ENCODE measurements around the gene PPP1R1B. TPM values are rescaled to one million over a fixed set of nuclear protein-coding genes. Genes with fewer than 3 reads are reported as not detected.

Gene PPP1R1B
- total RNA-seq, 2 donors from 2014 or later: 0.22 to 0.42 TPM

DNA sequence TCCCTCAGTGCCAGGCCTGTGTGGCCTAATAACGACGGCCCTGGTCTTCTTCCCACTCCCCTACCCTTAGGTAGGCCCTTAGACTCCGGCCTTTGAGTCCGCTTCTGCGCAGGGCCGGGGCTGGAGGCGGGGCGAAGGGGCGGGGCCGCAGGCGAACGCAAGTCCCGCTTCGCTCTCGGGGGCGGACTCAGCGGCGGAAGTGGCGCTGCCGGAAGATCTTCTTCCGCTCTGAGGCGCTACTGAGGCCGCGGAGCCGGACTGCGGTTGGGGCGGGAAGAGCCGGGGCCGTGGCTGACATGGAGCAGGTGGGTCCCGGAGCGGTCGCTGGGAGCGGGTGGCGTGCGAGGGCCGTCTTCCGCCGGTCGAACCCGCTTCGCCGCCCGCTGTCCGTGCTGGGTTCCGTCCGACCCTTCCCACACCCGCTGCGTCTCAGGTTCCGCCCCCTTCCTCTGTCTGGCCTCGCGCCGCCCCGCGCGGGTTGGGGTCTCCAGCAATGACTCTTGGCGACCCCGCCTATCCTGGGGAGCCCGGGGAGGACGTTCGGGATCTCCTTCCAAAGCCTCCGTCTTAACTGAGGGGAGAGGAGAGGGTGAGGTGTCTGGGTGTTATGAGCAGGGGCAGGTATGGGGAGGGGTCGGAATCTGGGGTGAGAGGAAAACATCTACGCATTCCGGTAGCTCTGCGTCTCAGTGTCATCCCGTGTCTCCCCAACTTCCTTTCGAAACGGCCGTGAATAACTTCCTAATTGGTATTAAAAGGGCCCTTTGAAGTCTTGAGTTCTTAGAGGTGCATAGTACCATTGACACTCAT is 10.4 kb downstream of the PPP1R1B start, which contains the start of gene STARD3:
TSS of gene STARD3 (plus strand) at position 218 of the 810 bp plus-strand sequence. CDS start 16,388 bp downstream, outside the sequence.
- Mint-ChIP-seq H3K27me3 (no peaks in the 10 kb centered on the region), H3K27ac (peak within 1 kb of the TSS; percentile 95), H3K4me3 (peak within 1 kb of the TSS; percentile 97), H3K36me3 (ENCODE audit: low read depth) (peaks cover 2% of the 10 kb centered on the region), H3K4me1 (peaks cover 35% of the 10 kb centered on the region)
- DNase-seq (peak; percentile 79 to 90 (median 84)), ATAC-seq (peak; percentile 92)
- H3K9me3 ChIP-seq (ENCODE audit: control insufficient read depth, low read length, poor library complexity, severe bottlenecking): no peaks in the 10 kb centered on the region

DNA sequence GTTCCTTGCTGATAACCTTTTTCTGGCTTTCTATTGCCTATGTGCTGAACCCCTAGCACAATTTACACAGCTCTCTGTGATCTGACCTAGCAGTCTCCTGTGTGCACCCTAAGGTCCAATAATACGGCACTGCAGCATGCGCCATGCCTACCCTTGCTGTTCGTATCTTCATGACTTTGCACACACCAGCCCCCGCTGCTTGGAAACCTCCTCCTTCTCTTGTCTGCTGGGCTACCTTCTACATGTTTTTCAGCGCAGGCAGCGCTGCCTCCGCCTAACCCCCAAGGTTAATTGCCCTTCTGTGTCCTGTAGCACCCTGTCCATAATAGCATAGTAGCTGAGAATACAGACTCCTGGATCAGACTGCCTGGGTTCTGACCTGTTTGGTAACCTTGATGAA is 11.6 kb downstream of the PPP1R1B start:
- H3K9me3 ChIP-seq (ENCODE audit: control insufficient read depth, low read length, poor library complexity, severe bottlenecking): no peaks in the 10 kb centered on the region
- peaks cover 2% of the 10 kb centered on the region for H3K36me3 Mint-ChIP-seq (ENCODE audit: low read depth)
- peak overlapping the region; percentile 95 for H3K27ac Mint-ChIP-seq
- H3K4me1 Mint-ChIP-seq: peaks cover 43% of the 10 kb centered on the region
- peak overlapping the region; percentile 97 for H3K4me3 Mint-ChIP-seq
- ATAC-seq: no peak
- no peaks in the 10 kb centered on the region for H3K27me3 Mint-ChIP-seq
- DNase-seq: no peak

DNA sequence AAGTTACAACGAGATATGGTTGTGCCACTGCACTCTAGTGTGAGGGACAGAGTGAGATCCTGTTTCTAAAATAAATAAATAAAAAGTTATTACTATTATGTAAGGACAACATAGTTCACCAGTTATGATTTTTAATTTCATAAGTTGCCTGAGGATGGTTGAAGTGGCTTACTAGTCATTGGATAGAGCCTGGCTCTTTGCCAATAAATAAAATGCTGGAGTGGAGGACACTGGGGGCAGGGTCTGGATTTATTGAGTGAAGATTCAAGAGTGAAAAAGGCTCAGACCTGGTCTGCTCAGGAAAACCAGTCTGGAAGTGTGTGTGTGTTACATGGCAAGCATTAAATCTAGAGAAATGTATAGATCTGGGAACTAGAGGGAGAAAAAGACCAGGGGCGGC is 12.3 kb downstream of the PPP1R1B start:
- peak overlapping the region; percentile 95 for H3K27ac Mint-ChIP-seq

DNA sequence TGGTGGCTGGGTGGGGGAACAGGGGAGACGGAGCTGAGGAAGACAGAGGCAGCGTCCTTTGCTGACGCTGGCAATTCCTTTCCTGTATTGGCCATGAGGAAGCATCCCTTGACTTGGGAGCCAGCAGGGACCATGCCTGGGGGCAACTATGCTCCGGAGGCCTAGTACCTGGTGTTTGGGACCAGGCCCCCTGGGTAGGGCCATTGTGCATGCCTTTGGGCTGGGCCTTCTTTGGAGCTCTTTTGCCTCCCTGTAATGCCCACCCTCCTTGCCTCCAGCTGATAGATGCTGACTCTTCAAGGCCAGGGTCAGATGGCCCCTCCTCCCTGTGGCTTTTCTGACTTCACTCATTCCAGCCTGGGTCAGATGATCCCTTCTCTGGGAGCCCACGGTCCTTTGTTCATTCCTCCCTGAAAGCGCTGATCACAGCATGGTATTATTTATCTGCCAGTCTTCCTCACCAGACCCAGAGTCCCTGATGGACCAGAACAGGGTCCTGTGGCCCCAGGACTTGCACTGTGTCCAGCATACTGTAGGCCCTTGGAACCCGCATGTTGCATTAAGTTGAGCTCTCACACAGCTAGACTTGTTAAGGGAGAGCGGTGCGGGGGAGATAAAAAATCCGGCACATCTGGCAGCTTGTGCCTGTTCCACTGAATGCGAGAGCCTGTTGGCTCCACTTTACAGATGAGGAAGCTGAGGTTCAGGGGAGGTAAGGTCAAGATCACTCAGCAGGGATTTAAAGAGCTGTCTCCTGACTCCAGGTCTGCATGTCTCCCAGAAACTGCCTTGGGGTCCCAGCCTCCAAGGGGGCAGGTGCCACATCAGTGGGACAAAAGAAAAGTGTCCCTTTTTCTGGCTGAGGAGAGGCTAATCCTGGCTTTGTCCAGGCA is 13.1 kb downstream of the PPP1R1B start:
- peak overlapping the region; percentile 50 for H3K4me3 Mint-ChIP-seq
- ATAC-seq (no peak), DNase-seq (no peak)
- no peaks in the 10 kb centered on the region for H3K9me3 ChIP-seq (ENCODE audit: control insufficient read depth, low read length, poor library complexity, severe bottlenecking)
- no peaks in the 10 kb centered on the region for H3K27me3 Mint-ChIP-seq
- H3K4me1 Mint-ChIP-seq: peaks cover 44% of the 10 kb centered on the region
- H3K27ac Mint-ChIP-seq: peak overlapping the region; percentile 95
- peaks cover 2% of the 10 kb centered on the region for H3K36me3 Mint-ChIP-seq (ENCODE audit: low read depth)

More for the DNA sequence above, 12.3 kb downstream of the PPP1R1B start:
- H3K9me3 ChIP-seq (ENCODE audit: control insufficient read depth, low read length, poor library complexity, severe bottlenecking): no peaks in the 10 kb centered on the region
- peaks cover 47% of the 10 kb centered on the region for H3K4me1 Mint-ChIP-seq
- H3K4me3 Mint-ChIP-seq: peak overlapping the region; percentile 15
- ATAC-seq: no peak
- no peaks in the 10 kb centered on the region for H3K27me3 Mint-ChIP-seq
- peaks cover 2% of the 10 kb centered on the region for H3K36me3 Mint-ChIP-seq (ENCODE audit: low read depth)
- no peak for DNase-seq

DNA sequence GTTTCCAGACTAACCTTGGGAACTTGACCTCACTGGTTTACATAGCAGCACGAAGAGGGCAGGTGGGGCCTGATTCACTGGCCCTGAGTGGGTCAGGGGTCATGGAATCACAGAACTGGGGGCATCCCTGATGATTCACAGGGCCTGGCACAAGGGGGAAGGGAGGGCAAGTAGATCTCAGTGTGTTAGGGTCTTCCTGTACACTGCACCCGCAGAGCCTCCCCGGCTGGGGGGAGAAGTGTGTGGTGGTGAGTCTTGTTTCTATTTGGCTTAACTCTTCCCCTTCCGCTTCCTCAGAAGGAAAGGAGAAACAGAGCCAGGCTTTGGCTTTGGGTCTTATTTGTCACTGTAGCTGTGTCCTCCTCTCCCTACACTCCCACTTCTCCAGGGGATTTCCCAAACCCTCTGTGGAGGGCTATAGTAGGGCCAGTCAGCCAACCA is 13.9 kb downstream of the PPP1R1B start:
- no peak overlapping the region for H3K27ac Mint-ChIP-seq
- no peaks in the 10 kb centered on the region for H3K27me3 Mint-ChIP-seq
- H3K9me3 ChIP-seq (ENCODE audit: control insufficient read depth, low read length, poor library complexity, severe bottlenecking): no peaks in the 10 kb centered on the region
- ATAC-seq (no peak), DNase-seq (no peak)
- H3K4me1 Mint-ChIP-seq: peaks cover 45% of the 10 kb centered on the region
- peaks cover 2% of the 10 kb centered on the region for H3K36me3 Mint-ChIP-seq (ENCODE audit: low read depth)
- no peak overlapping the region for H3K4me3 Mint-ChIP-seq

DNA sequence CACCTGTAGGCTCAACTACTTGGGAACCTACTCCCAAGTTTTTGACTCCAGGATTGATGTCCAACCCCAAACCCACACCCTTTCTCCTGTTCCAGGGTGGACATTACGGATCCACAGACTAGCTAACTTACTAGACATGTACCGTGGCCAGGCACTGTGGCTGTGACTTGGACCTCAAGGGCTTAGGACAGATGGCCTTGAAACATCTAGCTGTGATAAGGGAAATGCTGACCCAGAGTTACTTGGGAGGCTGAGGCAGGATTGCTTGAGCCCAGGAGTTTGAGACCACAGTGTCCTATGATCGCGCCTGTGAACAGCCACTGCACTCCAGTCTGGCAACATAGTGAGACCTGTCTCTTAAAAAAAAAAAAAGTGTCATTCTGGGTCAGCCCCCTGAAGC is 14.3 kb downstream of the PPP1R1B start:
- Mint-ChIP-seq H3K36me3 (ENCODE audit: low read depth) (peaks cover 2% of the 10 kb centered on the region), H3K27ac (no peak overlapping the region)

DNA sequence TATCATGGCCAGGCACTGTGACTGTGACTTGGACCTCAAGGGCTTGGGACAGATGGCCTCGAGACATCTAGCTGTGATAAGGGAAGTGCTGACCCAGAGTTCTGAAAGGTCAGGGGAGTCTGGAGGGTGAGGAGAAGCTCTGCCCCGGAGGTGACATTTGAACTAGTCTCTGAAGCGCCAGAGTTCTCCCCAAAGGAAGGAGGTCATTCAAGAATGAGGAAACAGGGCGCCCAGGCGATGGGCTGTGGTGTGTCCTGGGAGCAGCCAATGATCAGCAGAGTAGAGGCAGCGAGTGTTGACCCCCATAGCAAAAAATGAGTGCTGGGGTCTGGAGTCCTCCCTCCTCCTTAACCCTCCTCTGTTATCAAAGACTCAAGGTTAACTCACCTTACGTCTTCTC is 15.1 kb downstream of the PPP1R1B start:
- DNase-seq (no peak), ATAC-seq (no peak)
- H3K27me3 Mint-ChIP-seq: no peaks in the 10 kb centered on the region
- H3K4me3 Mint-ChIP-seq: no peak overlapping the region
- peaks cover 49% of the 10 kb centered on the region for H3K4me1 Mint-ChIP-seq
- no peak overlapping the region for H3K27ac Mint-ChIP-seq
- H3K36me3 Mint-ChIP-seq (ENCODE audit: low read depth): peaks cover 2% of the 10 kb centered on the region
- H3K9me3 ChIP-seq (ENCODE audit: control insufficient read depth, low read length, poor library complexity, severe bottlenecking): no peaks in the 10 kb centered on the region

More for the DNA sequence above, 14.3 kb downstream of the PPP1R1B start:
- ATAC-seq (no peak), DNase-seq (no peak)
- H3K4me1 Mint-ChIP-seq: peaks cover 47% of the 10 kb centered on the region
- no peaks in the 10 kb centered on the region for H3K9me3 ChIP-seq (ENCODE audit: control insufficient read depth, low read length, poor library complexity, severe bottlenecking)
- H3K27me3 Mint-ChIP-seq: no peaks in the 10 kb centered on the region
- H3K4me3 Mint-ChIP-seq: no peak overlapping the region

DNA sequence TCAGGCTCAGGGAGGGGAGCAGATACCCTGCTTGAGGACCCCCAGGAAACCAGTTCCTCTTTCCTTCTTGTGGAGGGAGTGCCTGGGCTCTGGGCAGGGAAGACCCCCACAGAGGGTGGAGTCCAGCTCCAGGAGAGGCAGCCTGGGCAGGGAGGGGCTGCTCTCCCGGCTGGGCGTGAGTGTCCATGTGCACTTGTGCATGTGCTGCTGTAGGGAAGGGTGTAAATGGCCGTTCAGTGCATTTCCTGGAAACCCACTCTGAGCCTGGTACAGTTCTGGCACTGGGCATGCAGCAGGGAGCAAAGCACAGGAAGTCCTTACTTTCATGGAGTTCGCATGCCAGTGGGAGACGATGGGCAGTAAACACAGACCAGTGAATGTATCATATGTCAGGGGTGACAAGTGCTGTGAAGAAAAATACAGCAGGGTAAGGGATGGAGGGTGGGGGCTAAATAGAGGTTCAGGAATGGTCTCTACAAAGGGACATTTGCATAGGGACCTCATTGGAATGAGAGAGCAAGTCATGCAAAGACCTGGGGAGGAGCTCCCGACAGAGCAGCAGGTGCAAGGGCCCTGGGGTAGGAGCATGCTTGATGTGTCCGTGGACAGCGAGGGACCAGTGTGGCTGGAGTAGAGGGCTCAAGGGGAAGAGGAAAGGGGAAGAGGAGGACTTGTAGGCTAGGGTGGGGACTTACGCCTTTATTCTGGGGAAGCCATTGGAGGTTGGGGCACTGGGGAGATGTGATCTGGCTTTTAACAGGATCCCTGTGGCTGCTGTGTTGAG is 15.7 kb downstream of the PPP1R1B start:
- H3K27ac Mint-ChIP-seq: peak overlapping the region; percentile 79
- ATAC-seq: no peak
- H3K4me1 Mint-ChIP-seq: peaks cover 49% of the 10 kb centered on the region
- DNase-seq: no peak
- H3K9me3 ChIP-seq (ENCODE audit: control insufficient read depth, low read length, poor library complexity, severe bottlenecking): no peaks in the 10 kb centered on the region
- H3K36me3 Mint-ChIP-seq (ENCODE audit: low read depth): peaks cover 2% of the 10 kb centered on the region
- H3K4me3 Mint-ChIP-seq: no peak overlapping the region
- no peaks in the 10 kb centered on the region for H3K27me3 Mint-ChIP-seq

DNA sequence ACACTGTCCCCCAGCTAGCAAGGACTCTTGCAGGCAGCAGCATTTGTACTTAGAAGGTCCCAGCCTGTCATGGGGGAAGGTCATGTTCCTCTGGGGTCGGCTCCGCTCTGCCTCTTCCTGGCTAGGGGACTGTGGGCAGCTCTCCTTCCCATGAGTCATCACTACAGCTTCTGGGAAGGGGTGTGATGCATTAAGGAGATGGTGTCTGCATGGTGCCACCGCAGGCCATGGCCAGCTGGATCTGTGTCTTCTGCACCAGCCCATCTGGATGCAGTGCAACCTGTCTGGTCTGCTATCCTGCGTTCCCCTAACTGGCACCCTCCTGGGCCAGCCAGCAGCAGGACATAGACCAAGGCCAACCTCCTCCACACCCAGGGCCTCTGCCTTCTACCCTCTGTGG is 16.5 kb downstream of the PPP1R1B start:
- H3K4me1 Mint-ChIP-seq: peaks cover 44% of the 10 kb centered on the region
- H3K4me3 Mint-ChIP-seq: no peak overlapping the region
- no peaks in the 10 kb centered on the region for H3K27me3 Mint-ChIP-seq
- H3K9me3 ChIP-seq (ENCODE audit: control insufficient read depth, low read length, poor library complexity, severe bottlenecking): no peaks in the 10 kb centered on the region
- H3K36me3 Mint-ChIP-seq (ENCODE audit: low read depth): peaks cover 2% of the 10 kb centered on the region
- DNase-seq: no peak
- H3K27ac Mint-ChIP-seq: peak overlapping the region; percentile 79
- ATAC-seq: no peak

DNA sequence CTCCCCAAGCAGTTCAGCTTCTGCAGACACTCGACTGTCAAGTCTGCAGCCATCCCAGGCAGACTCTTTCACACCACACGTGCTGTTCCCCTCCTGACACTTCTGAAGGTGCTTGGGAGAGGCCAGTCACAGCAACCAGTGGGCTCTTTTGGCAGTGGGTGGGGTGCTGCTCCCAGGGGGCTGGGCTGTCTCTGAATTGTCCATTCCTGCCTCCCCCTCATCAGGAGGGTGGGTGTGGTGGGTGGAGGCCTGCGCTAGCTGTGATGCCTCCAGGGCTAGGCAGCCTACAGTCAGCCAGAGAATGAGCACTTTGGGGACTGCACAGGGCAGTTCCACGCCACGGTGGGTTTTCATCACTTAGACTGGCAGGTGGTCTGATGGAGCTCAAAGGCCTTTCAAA is 20.5 kb downstream of the PPP1R1B start:
- Mint-ChIP-seq H3K27me3 (no peaks in the 10 kb centered on the region), H3K4me1 (peaks cover 45% of the 10 kb centered on the region), H3K27ac (no peak overlapping the region), H3K4me3 (no peak overlapping the region), H3K36me3 (ENCODE audit: low read depth) (no peaks in the 10 kb centered on the region)
- no peak for ATAC-seq
- no peak for DNase-seq
- H3K9me3 ChIP-seq (ENCODE audit: control insufficient read depth, low read length, poor library complexity, severe bottlenecking): no peaks in the 10 kb centered on the region

DNA sequence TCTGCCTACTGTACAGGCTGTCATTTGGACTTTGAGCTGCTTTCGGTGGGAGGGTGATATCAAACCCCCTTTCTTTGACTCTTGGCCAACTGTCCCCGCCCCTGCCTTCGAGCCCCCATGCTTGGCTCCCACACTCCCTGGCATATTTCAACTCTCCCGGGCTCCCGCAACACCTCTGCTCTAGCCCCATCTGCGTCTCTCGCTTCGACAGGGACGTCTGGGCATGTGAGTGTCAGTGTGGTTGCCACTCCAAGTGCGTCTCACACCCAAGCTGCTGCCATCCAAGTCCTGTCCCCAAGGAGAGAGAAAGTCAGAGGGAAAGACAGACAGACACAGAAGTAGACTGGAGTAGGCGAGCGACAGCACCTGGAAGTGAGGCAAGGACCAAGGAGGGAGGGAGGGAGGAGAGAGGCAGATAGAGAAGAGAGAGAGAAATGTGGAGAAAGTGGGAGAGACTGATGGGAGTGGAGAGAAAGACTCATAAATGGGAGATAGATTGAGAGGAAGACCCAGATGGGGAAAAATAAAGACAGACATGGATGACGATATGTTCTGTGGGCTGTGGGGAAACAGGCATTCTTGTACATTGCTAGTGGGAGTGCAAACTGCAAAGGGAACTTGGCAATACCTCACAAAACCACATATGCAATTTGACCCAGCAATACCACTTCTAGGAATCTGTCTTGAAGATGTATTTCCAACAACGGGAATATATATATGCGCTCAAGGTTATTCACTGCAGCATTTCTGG is 22.0 kb downstream of the PPP1R1B start:
- DNase-seq (no peak), ATAC-seq (no peak)
- Mint-ChIP-seq H3K36me3 (ENCODE audit: low read depth) (no peaks in the 10 kb centered on the region), H3K4me1 (peaks cover 41% of the 10 kb centered on the region), H3K4me3 (no peak overlapping the region), H3K27me3 (no peaks in the 10 kb centered on the region), H3K27ac (no peak overlapping the region)
- no peaks in the 10 kb centered on the region for H3K9me3 ChIP-seq (ENCODE audit: control insufficient read depth, low read length, poor library complexity, severe bottlenecking)

DNA sequence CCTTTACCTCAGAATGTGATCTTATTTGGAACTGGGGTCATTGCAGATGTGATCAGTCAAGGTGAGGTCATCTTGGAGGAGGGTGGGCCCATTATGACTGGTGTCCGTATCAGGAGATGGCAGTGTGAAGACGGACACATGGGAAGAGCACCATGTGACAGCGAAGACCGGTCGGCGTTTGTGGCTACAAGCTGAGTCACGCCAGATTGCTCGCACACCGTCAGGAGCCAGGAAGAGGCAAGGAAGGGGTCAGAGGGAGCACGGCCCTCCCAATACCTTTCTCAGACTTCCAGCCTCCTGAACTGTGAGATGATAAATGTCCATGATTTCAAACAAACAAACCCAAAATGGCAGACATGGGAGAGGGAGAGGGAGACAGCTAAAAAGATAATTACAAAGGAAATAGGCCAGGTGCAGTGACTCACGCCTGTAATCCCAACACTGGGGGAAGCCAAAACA is 23.4 kb downstream of the PPP1R1B start:
- Mint-ChIP-seq H3K27me3 (no peaks in the 10 kb centered on the region), H3K36me3 (ENCODE audit: low read depth) (no peaks in the 10 kb centered on the region), H3K4me3 (no peak overlapping the region), H3K4me1 (peaks cover 42% of the 10 kb centered on the region), H3K27ac (peak overlapping the region; percentile 84)
- no peaks in the 10 kb centered on the region for H3K9me3 ChIP-seq (ENCODE audit: control insufficient read depth, low read length, poor library complexity, severe bottlenecking)
- DNase-seq: no peak
- no peak for ATAC-seq
